K562 (cell line): ENCODE data around the gene DELE1. TPM values are rescaled to one million over a fixed set of nuclear protein-coding genes. Genes with fewer than 3 reads are reported as not detected.
A peak's percentile ranks its signal among the peaks of the same experiment; 100 is the strongest.

ENCODE experiments used
- ATAC-seq: fragments of 200-7000 bp; cut with Tn5 transposase; 3 replicates; pipeline ENCODE4 v1.9.1; 2020; ENCODE audit warnings: moderate library complexity
- BruUV-seq: library from RNA; stranded (reverse); fragments of 400-500 nt; replicated peaks from 2 replicates; lab custom pipeline; 2021; lab: Mats Ljungman, UMichigan
- CTCF ChIA-PET: fragments of 300-600 bp; formaldehyde crosslinking; extraction: SDS; loops from one replicate; lab custom pipeline; 2021; ENCODE audit warnings: low intra/inter-chr PET ratio; lab: Yijun Ruan, JAX
- POLR2A ChIA-PET: fragments of 300-600, 350-650 bp; sonication (Branson Sonifier 250); formaldehyde crosslinking; extraction: SDS; loops from one replicate; lab custom pipeline; 2021; ENCODE audit warnings: antibody characterized with exemption, inconsistent platforms; lab: Yijun Ruan, JAX
- DNase-seq, 4 experiments: peaks; one replicate each; pipeline versions ENCODE4 v3.0.0 to v3.0.0-alpha.2; 2011 to 2018; ENCODE audit warnings: low spot score in 3 of 4, mixed read lengths in 3 of 4; ENCODE audit errors: extremely low read depth in 1 of 4
- FAIRE-seq: peaks from 2 replicates; lab custom pipeline; 2011; peaks lifted over from hg19 to GRCh38; lab: Jason Lieb, UNC
- H2AFZ ChIP-seq: 2 replicates; pipeline ENCODE4 v1.6.0; 2011; ENCODE audit warnings: low read depth, low read length, control low read depth, inconsistent platforms
- H3K27ac ChIP-seq: fragments of 200-600 bp; 3 replicates; pipeline ENCODE4 v1.8.0; 2011; ENCODE audit warnings: low read depth, mild to moderate bottlenecking, control low read depth, inconsistent platforms, low read length, moderate library complexity, mixed read lengths; ENCODE audit errors: extremely low read depth
- H3K27me3 ChIP-seq, 2 experiments: fragments of 300-600 bp in 1 of 2; 2 replicates in 1 of 2; 3 replicates in 1 of 2; pipeline versions ENCODE4 v1.6.0 to v1.8.0; 2011; ENCODE audit warnings: inconsistent platforms in 2 of 2, low read length in 2 of 2, mild to moderate bottlenecking in 1 of 2, mixed read lengths in 1 of 2, moderate library complexity in 1 of 2; ENCODE audit not compliant: control insufficient read depth in 2 of 2, insufficient read depth in 2 of 2
- H3K36me3 ChIP-seq: fragments of 300-600 bp; 3 replicates; pipeline ENCODE4 v1.8.0; 2011; ENCODE audit warnings: mild to moderate bottlenecking, low read length, inconsistent platforms; ENCODE audit not compliant: control insufficient read depth, insufficient read depth
- H3K4me1 ChIP-seq, 2 experiments: fragments of 200-600 bp in 1 of 2; replicated peaks in 1 of 2; 2 replicates in 1 of 2; 3 replicates in 1 of 2; pipeline versions ENCODE4 v1.5.1 to v1.8.0; 2011; ENCODE audit warnings: inconsistent platforms in 2 of 2, low read length in 2 of 2, mild to moderate bottlenecking in 1 of 2, mixed read lengths in 1 of 2, moderate library complexity in 1 of 2; ENCODE audit not compliant: control insufficient read depth in 2 of 2, insufficient read depth in 2 of 2
- H3K4me2 ChIP-seq: 2 replicates; pipeline ENCODE4 v1.6.1; 2011; ENCODE audit warnings: low read length, control low read depth, inconsistent platforms, mixed read lengths; ENCODE audit not compliant: insufficient read depth
- H3K4me3 ChIP-seq: fragments of 200-600 bp; sonication (generic), shearing (Covaris generic); 2 replicates; pipeline ENCODE4 v1.5.1; 2016; ENCODE audit warnings: control low read depth, inconsistent platforms
- H3K79me2 ChIP-seq: fragments of 200-600 bp; 3 replicates; pipeline ENCODE4 v1.8.0; 2011; ENCODE audit warnings: low read length, inconsistent platforms; ENCODE audit not compliant: control insufficient read depth, insufficient read depth
- H3K9ac ChIP-seq, 2 experiments: 2 replicates each; pipeline versions ENCODE4 v1.6.0 to v1.6.1; 2011; ENCODE audit warnings: low read depth in 2 of 2, low read length in 2 of 2, control low read depth in 1 of 2, inconsistent platforms in 1 of 2, mild to moderate bottlenecking in 1 of 2, mixed read lengths in 1 of 2; ENCODE audit not compliant: insufficient read depth in 1 of 2
- H3K9me1 ChIP-seq: one replicate; pipeline ENCODE4 v1.6.0; 2011; ENCODE audit warnings: inconsistent platforms, mild to moderate bottlenecking, low read length, moderate library complexity; ENCODE audit not compliant: control insufficient read depth, insufficient read depth
- H3K9me3 ChIP-seq: replicated peaks from 2 replicates; pipeline ENCODE4 v1.5.1; 2011; ENCODE audit warnings: low read depth, low read length, inconsistent platforms; ENCODE audit not compliant: control insufficient read depth, insufficient read depth
- H4K20me1 ChIP-seq: replicated peaks from 2 replicates; pipeline ENCODE4 v1.6.1; 2011; ENCODE audit warnings: low read length, inconsistent platforms, mixed read lengths; ENCODE audit not compliant: control insufficient read depth, insufficient read depth
- BRF1 ChIP-seq: IDR thresholded peaks from 3 replicates; pipeline ENCODE4 v1.6.1; 2011; ENCODE audit warnings: borderline replicate concordance, mild to moderate bottlenecking; ENCODE audit not compliant: insufficient read length; ENCODE audit errors: extremely low read depth
- POLR2G ChIP-seq: fragments of 200-400 bp; formaldehyde crosslinking; IDR thresholded peaks from 2 replicates; pipeline ENCODE4 v1.6.1; 2017; ENCODE audit warnings: low read depth, mild to moderate bottlenecking, antibody characterized with exemption, low read length, moderate library complexity
- PRMT5 ChIP-seq: sonication (generic); formaldehyde crosslinking; IDR thresholded peaks from 2 replicates; pipeline ENCODE4 v1.5.0; 2020; ENCODE audit warnings: missing genetic modification reagents
- SAFB2 ChIP-seq: fragments of 200-400 bp; formaldehyde crosslinking; IDR thresholded peaks from 2 replicates; pipeline ENCODE4 v1.6.1; 2018; ENCODE audit warnings: borderline replicate concordance, low read length, low read depth, moderate library complexity; ENCODE audit not compliant: severe bottlenecking
- SFPQ ChIP-seq: fragments of 200-400 bp; formaldehyde crosslinking; IDR thresholded peaks from 2 replicates; pipeline ENCODE4 v1.6.1; 2017; ENCODE audit warnings: mild to moderate bottlenecking, low read depth, low read length, moderate library complexity
- SMARCC2 ChIP-seq: fragments of 450-650 bp; IDR thresholded peaks from 2 replicates; pipeline ENCODE4 v1.6.1; 2017; ENCODE audit warnings: antibody characterized with exemption, moderate library complexity, mild to moderate bottlenecking, low read depth
- SRSF3 ChIP-seq: fragments of 200-400 bp; formaldehyde crosslinking; IDR thresholded peaks from 2 replicates; pipeline ENCODE4 v1.6.1; 2016; ENCODE audit warnings: mild to moderate bottlenecking, low read length, moderate library complexity; ENCODE audit not compliant: insufficient read depth
- ZFPM2 ChIP-seq: fragments of 250-450 bp; sonication (Bioruptor Pico); IDR thresholded peaks from 2 replicates; pipeline ENCODE4 v1.5.1; 2022; ENCODE audit warnings: mild to moderate bottlenecking
- ZNF133 ChIP-seq: fragments of 250-450 bp; sonication (Bioruptor Pico); IDR thresholded peaks from 2 replicates; pipeline ENCODE4 v1.4.0; 2020; ENCODE audit warnings: mild to moderate bottlenecking
- ZNF239 ChIP-seq: fragments of 250-450 bp; sonication (Bioruptor Pico); IDR thresholded peaks from 2 replicates; pipeline ENCODE4 v1.4.0; 2020; ENCODE audit warnings: mild to moderate bottlenecking
- WGBS: fragments of 100-300 bp; shearing (Covaris generic); methylation state at CpG from one replicate; pipeline ENCODE4 v1.1.6; 2016; ENCODE audit warnings: low coverage, mixed read lengths; ENCODE audit not compliant: insufficient coverage; ENCODE audit errors: missing lambda C conversion rate; 5-methylcytosine and 5-hydroxymethylcytosine counted together
- in situ Hi-C: fragments of 300-500 bp; cut with MboI; formaldehyde crosslinking; loops from 4 replicates; pipeline ENCODE4 v1.15.0; 2018; ENCODE audit warnings: inconsistent platforms, mixed read lengths
- intact Hi-C: fragments of 100-400 bp; cut with micrococcal nuclease; formaldehyde crosslinking; loops from 2 replicates; pipeline ENCODE4 v1.14.2; 2022
- polyA plus RNA-seq, 8 experiments: library from polyadenylated mRNA; depleted of rRNA in 4 of 8; stranded (reverse) in 5 of 8; unstranded in 3 of 8; fragments of >200 nt; fragmentation: Nextera tagmentation in 2 of 8; fragmentation: Illumina TruSeq in 1 of 8; extraction: Ambion mirVana in 2 of 8; extraction: Trizol in 1 of 8; gene quantifications; 2 replicates each; pipeline versions ENCODE4 v1.2.1 to v1.2.3, GENCODE V29; 2011 to 2014; ENCODE audit warnings: inconsistent platforms in 1 of 8, missing spikeins in 1 of 8
- total RNA-seq, 7 experiments: library from RNA; depleted of rRNA in 6 of 7; stranded (reverse); fragments of >200 nt in 6 of 7; fragmentation: Illumina TruSeq in 2 of 7; extraction: Trizol in 2 of 7; gene quantifications; 2 replicates each; pipeline versions ENCODE4 v1.2.1 to v1.2.3, GENCODE V29; 2011 to 2021; ENCODE audit warnings: low replicate concordance in 1 of 7

Gene DELE1
- total and polyA plus RNA-seq, 9 of the 15 experiments (the other 6 are each of a cell fraction or from before 2014, with no cell fraction given) = 16.6 to 74.4 (median 49.8) TPM

GRCh38 chr5:141944076-141944475 lies 20.4 kb downstream of the DELE1 start:
- DNase-seq = no peak
- no peak for FAIRE-seq
- no TSS peak for BruUV-seq

GRCh38 chr5:141945511-141946051 lies 21.9 kb downstream of the DELE1 start:
- intact Hi-C loops = no loop called here
- FAIRE-seq = no peak
- 19% methylated on average over 25 of the region's 25 CpGs for whole genome bisulfite sequencing
- Histone ChIP-seq H3K36me3 (no peaks in the 10 kb centered on the region), H2AFZ (no peak overlapping the region), H3K27me3 (peaks cover 11 to 27% of the 10 kb centered on the region in 2 experiments; a peak in 3 of 5 replicates), H3K9ac (peak overlapping the region in 1 of 2 experiments; percentile 56; a peak in 2 of 4 replicates)
- in situ Hi-C loops = no loop called here
- TF ChIP-seq POLR2G (peak; percentile 57), SFPQ (no peak)
- TF ChIP-seq, all 486 proteins: peak for 1
- ATAC-seq (no peak; the same call in 2 of the 3 replicates), DNase-seq (no peak)
- Histone ChIP-seq H3K4me1 (peaks cover 0 to 9% of the 10 kb centered on the region in 2 experiments; a peak in 2 of 5 replicates), H3K79me2 (no peaks in the 10 kb centered on the region), H3K4me2 (no peak overlapping the region), H4K20me1 (no peaks in the 10 kb centered on the region), H3K27ac (no peak overlapping the region), H3K4me3 (no peak overlapping the region), H3K9me1 (no peaks in the 10 kb centered on the region), H3K9me3 (no peaks in the 10 kb centered on the region)
- ChIA-PET POLR2A (interaction anchor here (0.6 to 2.8 kb wide), 5 partner anchors 11 to 121 kb away, joined by 3 to 13 read pairs (median 6); partner anchors contain the start of gene DELE1), CTCF (no interaction called here)
- no TSS peak for BruUV-seq

More at GRCh38 chr5:141944076-141944475, 20.4 kb downstream of the DELE1 start:
- in situ Hi-C loops (no loop called here), intact Hi-C loops (no loop called here)
- Histone ChIP-seq H3K36me3 (peaks cover 8% of the 10 kb centered on the region; the same call in 1 of the 3 replicates), H3K9ac (no peak overlapping the region), H3K4me3 (no peak overlapping the region), H4K20me1 (0 out of 2 replicates have a peak, but pooled peaks cover 4% of the 10 kb centered on the region), H3K9me1 (no peaks in the 10 kb centered on the region), H3K9me3 (no peaks in the 10 kb centered on the region), H2AFZ (no peak overlapping the region), H3K4me1 (peaks cover 0 to 9% of the 10 kb centered on the region in 2 experiments; a peak in 2 of 5 replicates), H3K4me2 (no peak overlapping the region), H3K79me2 (no peaks in the 10 kb centered on the region), H3K27ac (no peak overlapping the region), H3K27me3 (peaks cover 11 to 27% of the 10 kb centered on the region in 2 experiments; a peak in 3 of 5 replicates)
- ATAC-seq = no peak
- no peak for TF ChIP-seq PRMT5 (CRISPR knock-in tag)
- no peak for TF ChIP-seq SMARCC2
- TF ChIP-seq BRF1 = no peak
- no peak for TF ChIP-seq ZNF133 (CRISPR knock-in tag)
- no peak for TF ChIP-seq ZNF239 (CRISPR knock-in tag)
- TF ChIP-seq SAFB2 = no peak
- TF ChIP-seq SRSF3 = no peak
- no peak for TF ChIP-seq ZFPM2 (CRISPR knock-in tag)
- 7% methylated on average over 9 of the region's 9 CpGs for WGBS
- POLR2A ChIA-PET = interaction anchor here (0.6 to 3.6 kb wide), 9 partner anchors 10 to 1279 kb away, joined by 3 to 18 read pairs (median 3); no protein-coding TSS in a partner anchor
- CTCF ChIA-PET = no interaction called here
